Testis (tissue), 3 donors: ENCODE data around the gene TBCA. TPM values are rescaled to one million over a fixed set of nuclear protein-coding genes. Genes with fewer than 3 reads are reported as not detected.

Experiments
- DNase-seq: peaks from one replicate; pipeline ENCODE4 v3.0.0-alpha.2; 2019
- H3K27ac ChIP-seq, 2 donors: fragments of 200-600 bp; sonication (generic); one replicate each; pipeline ENCODE4 v1.5.1; 2019
- H3K27me3 ChIP-seq: fragments of 200-600 bp; sonication (generic); one replicate; pipeline ENCODE4 v1.5.1; 2019
- H3K36me3 ChIP-seq: fragments of 200-600 bp; sonication (generic); one replicate; pipeline ENCODE4 v1.5.1; 2017; ENCODE audit warnings: low read depth; ENCODE audit errors: missing control alignments
- H3K4me1 ChIP-seq: fragments of 200-600 bp; sonication (generic); one replicate; pipeline ENCODE4 v1.5.1; 2019
- H3K4me3 ChIP-seq, 2 donors: fragments of 200-600 bp; sonication (generic); one replicate each; pipeline ENCODE4 v1.5.1; 2017 to 2019
- H3K9me3 ChIP-seq: fragments of 200-600 bp; sonication (generic); one replicate; pipeline ENCODE4 v1.5.1; 2017
- POLR2A ChIP-seq: fragments of 450-650 bp; IDR thresholded peaks from one replicate; pipeline ENCODE4 v1.6.1; 2017; ENCODE audit warnings: antibody characterized with exemption, mild to moderate bottlenecking, moderate library complexity
- WGBS, 2 donors: methylation state at CpG; one replicate each; pipeline ENCODE4 v1.1.5; 2018; 5-methylcytosine and 5-hydroxymethylcytosine counted together
- intact Hi-C: fragments of 100-400 bp; cut with DNase I; formaldehyde crosslinking; loops from one replicate; pipeline ENCODE4 v1.15.1; 2023; ENCODE audit warnings: low total_unique reads
- polyA plus RNA-seq: library from polyadenylated mRNA; stranded (reverse); fragments of 350-450 nt; fragmentation: Illumina TruSeq; extraction: RNeasy Lipid Tissue Mini Kit (QIAGEN cat#74804); gene quantifications from one replicate; pipeline ENCODE4 v1.2.3, GENCODE V29; 2014; ENCODE audit warnings: low read depth, low replicate concordance; ENCODE audit not compliant: insufficient read depth
- total RNA-seq, 2 donors: library from RNA; depleted of rRNA; stranded (reverse); fragments of >200 nt; gene quantifications; one replicate each; pipeline ENCODE4 v1.2.3, GENCODE V29; 2016
- TF ChIP-seq, protein P1 (sequence below), 3 experiments: fragments of 450-650 bp in 2 of 3; fragments of 200-600 bp in 1 of 3; sonication (generic) in 1 of 3; IDR thresholded peaks; one replicate each; pipeline ENCODE4 v1.5.1; 2016 to 2019; ENCODE audit warnings: antibody characterized with exemption in 3 of 3, mild to moderate bottlenecking in 2 of 3, moderate library complexity in 1 of 3

Gene TBCA
- total and polyA plus RNA-seq, 3 donors from 2014 or later = 116 to 187 (median 123) TPM

DNA sequence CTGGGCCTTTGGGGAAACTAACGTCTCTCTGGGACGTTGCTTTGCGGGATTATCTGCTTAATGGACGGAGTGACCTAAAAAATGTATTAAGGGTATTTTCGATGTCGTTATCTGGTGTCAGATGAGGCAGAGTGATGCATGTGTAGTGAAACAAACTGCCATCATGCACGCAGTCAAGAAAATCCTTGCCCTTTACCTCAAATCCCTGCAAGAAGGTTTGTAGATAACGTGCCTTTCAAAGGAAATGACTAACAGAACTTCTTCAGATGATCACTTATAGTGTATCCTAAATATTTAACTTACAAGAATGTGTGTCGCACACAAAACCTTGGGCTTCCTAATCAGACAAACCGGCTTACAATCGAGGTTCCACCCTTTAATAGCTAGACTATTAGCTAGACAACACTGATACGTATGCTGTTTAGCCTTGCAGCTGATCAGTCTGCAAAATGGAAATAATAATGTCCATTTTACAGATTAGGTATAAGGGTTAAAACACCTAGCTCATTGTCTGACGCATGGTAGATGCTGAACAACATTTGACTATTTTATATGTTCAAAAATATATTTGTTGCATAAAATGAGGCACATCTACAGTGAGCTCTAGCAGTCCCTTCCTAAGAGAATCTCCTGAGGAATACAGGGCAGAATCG, 541 bp upstream of the TBCA start:
- no peaks in the 10 kb centered on the region for H3K9me3 ChIP-seq
- H3K27me3 ChIP-seq = no peaks in the 10 kb centered on the region
- intact Hi-C loops = no loop called here
- peak overlapping the region; percentile 84 to 86 for H3K4me3 ChIP-seq
- DNase-seq = no peak
- H3K4me1 ChIP-seq = peaks cover 18% of the 10 kb centered on the region
- no peak for TF ChIP-seq POLR2A
- TF ChIP-seq, protein P1, sequence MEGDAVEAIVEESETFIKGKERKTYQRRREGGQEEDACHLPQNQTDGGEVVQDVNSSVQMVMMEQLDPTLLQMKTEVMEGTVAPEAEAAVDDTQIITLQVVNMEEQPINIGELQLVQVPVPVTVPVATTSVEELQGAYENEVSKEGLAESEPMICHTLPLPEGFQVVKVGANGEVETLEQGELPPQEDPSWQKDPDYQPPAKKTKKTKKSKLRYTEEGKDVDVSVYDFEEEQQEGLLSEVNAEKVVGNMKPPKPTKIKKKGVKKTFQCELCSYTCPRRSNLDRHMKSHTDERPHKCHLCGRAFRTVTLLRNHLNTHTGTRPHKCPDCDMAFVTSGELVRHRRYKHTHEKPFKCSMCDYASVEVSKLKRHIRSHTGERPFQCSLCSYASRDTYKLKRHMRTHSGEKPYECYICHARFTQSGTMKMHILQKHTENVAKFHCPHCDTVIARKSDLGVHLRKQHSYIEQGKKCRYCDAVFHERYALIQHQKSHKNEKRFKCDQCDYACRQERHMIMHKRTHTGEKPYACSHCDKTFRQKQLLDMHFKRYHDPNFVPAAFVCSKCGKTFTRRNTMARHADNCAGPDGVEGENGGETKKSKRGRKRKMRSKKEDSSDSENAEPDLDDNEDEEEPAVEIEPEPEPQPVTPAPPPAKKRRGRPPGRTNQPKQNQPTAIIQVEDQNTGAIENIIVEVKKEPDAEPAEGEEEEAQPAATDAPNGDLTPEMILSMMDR (IDR thresholded peaks at IDR 0.05) = no peak
- H3K36me3 ChIP-seq = no peaks in the 10 kb centered on the region
- WGBS, 2 donors = 13 to 16% methylated on average over 14 of the region's 14 CpGs
- peak overlapping the region; percentile 94 to 96 for H3K27ac ChIP-seq

DNA sequence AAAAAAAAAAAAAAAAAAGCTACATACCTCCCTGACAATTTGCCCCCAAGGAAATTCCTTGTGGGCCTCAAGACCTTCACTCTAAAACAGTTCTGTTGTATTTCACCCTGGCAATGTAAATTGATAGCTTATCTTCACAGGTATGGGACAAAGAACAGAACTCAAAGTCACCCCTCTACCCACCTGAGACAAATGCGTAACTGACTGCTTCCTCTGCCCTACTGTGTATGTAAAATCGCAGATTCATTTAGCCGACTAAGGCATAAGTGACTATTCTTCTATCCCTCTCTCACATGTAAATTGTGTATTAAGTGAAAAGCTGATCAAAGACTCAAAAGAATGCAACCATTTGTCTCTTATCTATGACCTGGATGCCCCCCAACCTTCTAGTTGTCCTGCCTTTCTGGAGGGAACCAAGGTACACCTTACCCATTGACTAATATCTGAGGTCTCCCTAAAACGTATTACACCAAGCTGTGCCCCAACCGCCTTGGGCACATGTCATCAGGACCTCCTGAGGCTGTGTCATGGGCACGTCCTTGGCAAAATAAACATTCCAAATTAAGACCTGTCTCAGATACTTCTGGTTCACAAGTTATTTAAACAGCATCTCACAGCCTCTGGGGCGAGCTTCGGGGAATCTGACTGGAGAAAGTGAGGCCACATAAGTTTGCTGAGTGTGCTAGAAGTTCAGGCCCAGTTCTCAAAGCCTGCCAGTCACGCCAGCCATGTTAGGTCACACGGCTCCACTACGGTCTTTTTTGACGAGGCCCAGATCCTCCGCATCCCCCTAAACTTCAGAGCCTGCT, 954 bp downstream of the TBCA start:
- Histone ChIP-seq H3K9me3 (no peaks in the 10 kb centered on the region), H3K4me3 (peak overlapping the region; percentile 84 to 86), H3K27ac (peak overlapping the region; percentile 94 to 96), H3K27me3 (no peaks in the 10 kb centered on the region), H3K4me1 (peaks cover 18% of the 10 kb centered on the region), H3K36me3 (no peaks in the 10 kb centered on the region)
- peak; percentile 59 for DNase-seq
- intact Hi-C loops = no loop called here
- WGBS, 2 donors = 8 to 15% methylated on average over 9 to 13 of the region's 13 CpGs
- TF ChIP-seq, protein P1 (IDR thresholded peaks at IDR 0.05) = no peak
- TF ChIP-seq POLR2A = no peak

DNA sequence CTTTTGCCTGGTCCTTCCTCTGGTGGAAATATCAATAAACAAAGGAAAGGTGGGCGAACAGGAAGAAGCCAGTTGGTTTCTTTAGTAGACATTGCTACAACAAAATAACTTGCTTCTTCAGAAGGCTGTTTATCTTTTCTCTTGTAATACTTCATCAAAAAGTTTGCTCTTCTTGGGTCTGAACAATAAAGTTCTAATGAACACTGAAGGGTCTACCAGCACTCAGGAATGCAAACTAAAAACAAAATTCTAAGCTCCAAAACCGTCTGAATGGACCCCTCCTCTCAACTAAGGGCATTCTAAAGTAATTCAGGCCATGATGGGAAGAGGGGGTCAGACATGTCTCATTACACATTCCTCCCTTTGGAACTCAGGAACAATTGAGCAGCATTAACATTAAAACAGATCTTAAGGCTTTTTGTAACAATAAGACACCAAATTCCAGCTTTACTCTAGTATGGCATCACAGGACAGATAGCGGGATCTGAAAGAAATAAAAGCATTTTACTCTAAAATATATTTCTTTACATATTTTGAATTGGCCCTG, 2.3 kb downstream of the TBCA start:
- TF ChIP-seq, protein P1 (IDR thresholded peaks at IDR 0.05) = no peak
- TF ChIP-seq POLR2A = no peak
- 54 to 59% methylated on average over 3 of the region's 3 CpGs for WGBS, 2 donors
- H3K27ac ChIP-seq = peak overlapping the region in 1 of 2 donors; percentile 44
- intact Hi-C loops = no loop called here
- H3K4me3 ChIP-seq = no peak overlapping the region
- peaks cover 18% of the 10 kb centered on the region for H3K4me1 ChIP-seq
- DNase-seq = no peak
- no peaks in the 10 kb centered on the region for H3K36me3 ChIP-seq
- H3K9me3 ChIP-seq = no peaks in the 10 kb centered on the region
- no peaks in the 10 kb centered on the region for H3K27me3 ChIP-seq

- peaks cover 18% of the 10 kb centered on the region for H3K4me1 ChIP-seq
Observed at GRCh38 chr5:77772729-77773128, 3.4 kb downstream of the TBCA start.

More at GRCh38 chr5:77772729-77773128, 3.4 kb downstream of the TBCA start:
- Histone ChIP-seq H3K27ac (no peak overlapping the region), H3K27me3 (no peaks in the 10 kb centered on the region), H3K36me3 (no peaks in the 10 kb centered on the region), H3K9me3 (no peaks in the 10 kb centered on the region), H3K4me3 (no peak overlapping the region)
- no peak for TF ChIP-seq POLR2A
- TF ChIP-seq, protein P1 (IDR thresholded peaks at IDR 0.05) = no peak
- DNase-seq = no peak
- intact Hi-C loops = no loop called here
